Measurements from ENCODE around the gene CHCHD2. TPM values are rescaled to one million over a fixed set of nuclear protein-coding genes. Genes with fewer than 3 reads are reported as not detected.
"Not testable (repeated sequence)": the region's sequence is repeated elsewhere in the genome, so short reads cannot be mapped to it uniquely, and the experiment has no call there.

Gene CHCHD2, protein sequence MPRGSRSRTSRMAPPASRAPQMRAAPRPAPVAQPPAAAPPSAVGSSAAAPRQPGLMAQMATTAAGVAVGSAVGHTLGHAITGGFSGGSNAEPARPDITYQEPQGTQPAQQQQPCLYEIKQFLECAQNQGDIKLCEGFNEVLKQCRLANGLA
- 519 TPM for polyA plus RNA-seq (2012; ENCODE audit: low read depth, missing spikeins)

GRCh38 chr7:56106108-56107073, at the start of gene CHCHD2:
TSS of gene CHCHD2 (minus strand) at chr7:56106476. CDS start at chr7:56106413, 63 bp downstream.
- TF ChIP-seq POU2F2 (IDR thresholded peaks at IDR 0.05; ENCODE audit: low read depth, low read length) = peak; percentile 84
- peak; percentile 93 for TF ChIP-seq TAF1 (IDR thresholded peaks at IDR 0.05; ENCODE audit: low read depth, low read length)
- peak; percentile 84; the same call in 1 of the 2 replicates for TF ChIP-seq POLR2A (IDR thresholded peaks at IDR 0.05; ENCODE audit: low read depth, low read length)
- TF ChIP-seq POLR2AphosphoS5 (IDR thresholded peaks at IDR 0.05; ENCODE audit: low read depth, low read length) = peak; percentile 91
- no peak for TF ChIP-seq PAX5 (IDR thresholded peaks at IDR 0.05; ENCODE audit: insufficient read depth, low read length, severe bottlenecking)
- TF ChIP-seq SPI1 (IDR thresholded peaks at IDR 0.05; ENCODE audit: low read depth, low read length) = peak; percentile 55
- DNase-seq (ENCODE audit: insufficient read length, low spot score) (peak; percentile 86), FAIRE-seq (peak; percentile 96)

- not testable (repeated sequence) for FAIRE-seq; DNase-seq (ENCODE audit: insufficient read length, low spot score)
Observed at GRCh38 chr7:56131062-56131461, 24.8 kb upstream of the CHCHD2 start.

GRCh38 chr7:56127241-56127975, 21.1 kb upstream of the CHCHD2 start:
- FAIRE-seq (no peak), DNase-seq (ENCODE audit: insufficient read length, low spot score) (no peak)
- no peak for TF ChIP-seq POLR2A (IDR thresholded peaks at IDR 0.05; ENCODE audit: low read depth, low read length)
- TF ChIP-seq SPI1 (IDR thresholded peaks at IDR 0.05; ENCODE audit: low read depth, low read length) = no peak
- TF ChIP-seq POU2F2 (IDR thresholded peaks at IDR 0.05; ENCODE audit: low read depth, low read length) = no peak
- no peak for TF ChIP-seq POLR2AphosphoS5 (IDR thresholded peaks at IDR 0.05; ENCODE audit: low read depth, low read length)

- TF ChIP-seq SPI1 (IDR thresholded peaks at IDR 0.05; ENCODE audit: low read depth, low read length) (no peak), POLR2AphosphoS5 (IDR thresholded peaks at IDR 0.05; ENCODE audit: low read depth, low read length) (no peak), POLR2A (IDR thresholded peaks at IDR 0.05; ENCODE audit: low read depth, low read length) (no peak), TAF1 (IDR thresholded peaks at IDR 0.05; ENCODE audit: low read depth, low read length) (no peak), PAX5 (IDR thresholded peaks at IDR 0.05; ENCODE audit: insufficient read depth, low read length, severe bottlenecking) (no peak), POU2F2 (IDR thresholded peaks at IDR 0.05; ENCODE audit: low read depth, low read length) (no peak)
- FAIRE-seq = no peak
Observed at GRCh38 chr7:56125831-56126230, 19.6 kb upstream of the CHCHD2 start.

DNA sequence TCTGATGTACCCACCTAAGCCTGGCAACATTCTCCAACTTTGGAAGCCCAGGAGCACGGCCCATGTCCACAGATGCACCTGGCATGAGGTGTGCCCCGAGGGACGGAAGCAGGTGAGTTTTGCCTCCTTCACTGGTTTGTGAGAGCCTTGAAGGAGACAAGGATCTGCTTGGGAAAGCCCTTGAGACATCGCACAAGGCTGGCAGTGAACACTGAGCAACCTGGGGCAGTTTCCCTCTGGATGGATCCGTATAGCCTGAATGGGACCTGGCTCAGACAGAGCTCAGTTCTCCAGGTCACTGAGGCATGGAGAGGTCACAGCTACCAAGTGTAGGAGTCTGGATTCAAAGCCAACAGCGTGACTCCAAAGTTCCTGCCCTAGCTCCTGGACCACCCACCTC, 18.7 kb upstream of the CHCHD2 start:
- DNase-seq (ENCODE audit: insufficient read length, low spot score) = no peak
- FAIRE-seq = no peak
- TF ChIP-seq SPI1 (IDR thresholded peaks at IDR 0.05; ENCODE audit: low read depth, low read length) = no peak
- no peak for TF ChIP-seq POLR2A (IDR thresholded peaks at IDR 0.05; ENCODE audit: low read depth, low read length)
- TF ChIP-seq POLR2AphosphoS5 (IDR thresholded peaks at IDR 0.05; ENCODE audit: low read depth, low read length) = no peak
- no peak for TF ChIP-seq PAX5 (IDR thresholded peaks at IDR 0.05; ENCODE audit: insufficient read depth, low read length, severe bottlenecking)
- TF ChIP-seq POU2F2 (IDR thresholded peaks at IDR 0.05; ENCODE audit: low read depth, low read length) = no peak
- TF ChIP-seq TAF1 (IDR thresholded peaks at IDR 0.05; ENCODE audit: low read depth, low read length) = no peak

More at GRCh38 chr7:56125831-56126230, 19.6 kb upstream of the CHCHD2 start:
- DNase-seq (ENCODE audit: insufficient read length, low spot score) = no peak

DNA sequence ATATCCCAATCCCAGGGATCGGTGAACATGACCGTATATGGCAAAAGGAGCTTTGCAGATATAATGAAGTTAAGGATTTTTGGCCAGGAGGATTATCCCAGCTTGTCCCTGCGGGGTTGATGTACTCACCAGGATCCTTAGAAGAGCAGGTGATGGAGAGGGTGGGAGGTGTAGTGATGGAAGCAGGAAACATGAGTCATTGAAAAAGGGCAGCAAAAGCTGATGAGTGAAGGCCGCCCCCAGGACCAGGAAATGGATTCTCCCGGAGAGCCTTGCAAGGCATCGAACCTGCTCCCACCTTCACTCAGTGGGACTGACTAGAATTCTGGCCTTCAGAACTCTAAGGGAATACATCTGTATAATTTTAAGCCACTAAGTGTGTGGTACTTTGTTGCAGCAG, 15.2 kb upstream of the CHCHD2 start:
- TF ChIP-seq PAX5 (IDR thresholded peaks at IDR 0.05; ENCODE audit: insufficient read depth, low read length, severe bottlenecking) (no peak), POU2F2 (IDR thresholded peaks at IDR 0.05; ENCODE audit: low read depth, low read length) (no peak), POLR2A (IDR thresholded peaks at IDR 0.05; ENCODE audit: low read depth, low read length) (no peak), POLR2AphosphoS5 (IDR thresholded peaks at IDR 0.05; ENCODE audit: low read depth, low read length) (no peak), SPI1 (IDR thresholded peaks at IDR 0.05; ENCODE audit: low read depth, low read length) (no peak), TAF1 (IDR thresholded peaks at IDR 0.05; ENCODE audit: low read depth, low read length) (no peak)

DNA sequence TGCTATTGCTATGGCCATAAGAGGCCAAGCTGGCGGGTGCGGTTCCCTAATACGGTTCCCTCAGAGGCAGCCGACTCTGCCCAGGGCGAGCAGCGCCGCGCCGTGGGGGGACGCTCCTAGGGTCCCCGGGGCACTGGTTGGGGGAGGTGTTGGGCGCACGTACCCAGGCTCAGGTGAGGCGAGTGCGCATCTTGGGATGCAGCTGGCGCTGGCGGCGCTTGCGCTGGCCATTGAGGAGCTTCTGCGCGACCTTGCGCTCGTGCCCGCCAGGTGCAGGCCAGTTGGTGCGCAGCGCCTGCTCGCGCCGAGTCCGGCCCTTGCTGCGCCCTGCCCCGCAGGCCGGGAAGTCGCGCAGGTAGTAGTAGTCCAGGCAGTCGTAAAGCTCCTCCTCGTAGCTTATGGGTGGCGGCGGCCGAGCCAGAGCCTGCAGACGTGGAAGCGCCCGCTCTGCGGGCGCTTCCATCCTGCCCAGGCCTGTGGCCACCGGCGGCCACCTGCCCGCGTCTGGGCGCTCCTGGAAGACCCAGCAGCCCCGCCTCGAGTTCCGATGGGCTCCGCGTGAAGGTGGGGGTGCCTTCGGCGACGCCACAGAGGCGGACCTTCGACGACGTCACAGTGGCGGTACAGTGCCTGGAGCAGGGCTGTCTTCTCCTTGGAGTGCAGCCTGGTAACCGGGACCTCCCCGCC, 9.7 kb upstream of the CHCHD2 start, which contains the start of gene NUPR2:
TSS of gene NUPR2 (minus strand) at position 566 of the 687 bp plus-strand sequence. CDS start at position 463, 103 bp downstream.
- no peak for FAIRE-seq
- TF ChIP-seq POLR2AphosphoS5 (IDR thresholded peaks at IDR 0.05; ENCODE audit: low read depth, low read length) = no peak
- TF ChIP-seq TAF1 (IDR thresholded peaks at IDR 0.05; ENCODE audit: low read depth, low read length) = no peak
- no peak for TF ChIP-seq SPI1 (IDR thresholded peaks at IDR 0.05; ENCODE audit: low read depth, low read length)
- no peak for TF ChIP-seq POLR2A (IDR thresholded peaks at IDR 0.05; ENCODE audit: low read depth, low read length)
- no peak for TF ChIP-seq POU2F2 (IDR thresholded peaks at IDR 0.05; ENCODE audit: low read depth, low read length)
- no peak for TF ChIP-seq PAX5 (IDR thresholded peaks at IDR 0.05; ENCODE audit: insufficient read depth, low read length, severe bottlenecking)
- no peak for DNase-seq (ENCODE audit: insufficient read length, low spot score)

More for the DNA sequence above, 15.2 kb upstream of the CHCHD2 start:
- FAIRE-seq (no peak), DNase-seq (ENCODE audit: insufficient read length, low spot score) (no peak)

GRCh38 chr7:56112244-56112643, 6.0 kb upstream of the CHCHD2 start:
- DNase-seq (ENCODE audit: insufficient read length, low spot score); FAIRE-seq: not testable (repeated sequence)

DNA sequence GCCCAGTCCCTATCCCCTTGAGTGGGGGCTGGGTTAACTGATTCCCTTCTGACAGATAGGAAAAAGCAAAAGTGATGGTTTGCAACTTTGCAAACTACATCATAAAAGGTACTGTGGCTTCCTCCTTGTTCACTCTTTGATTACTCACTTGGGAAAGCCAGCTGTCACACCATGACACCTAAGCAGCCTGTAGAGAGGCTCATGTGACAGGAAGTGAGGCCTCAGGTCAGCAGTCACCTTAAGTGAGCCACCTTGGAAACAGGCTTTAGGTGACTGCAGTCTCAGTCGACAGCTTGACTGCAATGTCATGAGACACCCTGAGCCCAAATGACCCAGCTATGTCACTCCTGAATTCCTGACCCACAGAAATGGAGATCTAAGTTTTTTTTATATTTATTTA, 4.3 kb upstream of the CHCHD2 start:
- TF ChIP-seq POLR2A (IDR thresholded peaks at IDR 0.05; ENCODE audit: low read depth, low read length) (no peak), POU2F2 (IDR thresholded peaks at IDR 0.05; ENCODE audit: low read depth, low read length) (no peak), SPI1 (IDR thresholded peaks at IDR 0.05; ENCODE audit: low read depth, low read length) (no peak)
- no peak for FAIRE-seq
- DNase-seq (ENCODE audit: insufficient read length, low spot score) = no peak
